H9 (cell line): ENCODE data around the gene ZMIZ1. TPM values are rescaled to one million over a fixed set of nuclear protein-coding genes. Genes with fewer than 3 reads are reported as not detected.

Experiments
- DNase-seq: peaks from one replicate; pipeline ENCODE4 v3.0.0-alpha.2; 2017
- H2AFZ ChIP-seq: one replicate; pipeline ENCODE4 v1.6.1; 2013; ENCODE audit warnings: mild to moderate bottlenecking, low read length, control low read depth, moderate library complexity
- H2AK5ac ChIP-seq: 2 replicates; pipeline ENCODE4 v1.6.1; 2013; ENCODE audit warnings: low read length, control low read depth, mixed read lengths; ENCODE audit not compliant: insufficient read length
- H2BK120ac ChIP-seq: one replicate; pipeline ENCODE4 v1.6.1; 2013; ENCODE audit warnings: low read depth, mild to moderate bottlenecking, low read length, control low read depth, inconsistent platforms; ENCODE audit not compliant: poor library complexity, severe bottlenecking
- H2BK12ac ChIP-seq: 2 replicates; pipeline ENCODE4 v1.6.1; 2013; ENCODE audit warnings: low read length, control low read depth, mixed read lengths, low read depth; ENCODE audit not compliant: insufficient read length
- H2BK15ac ChIP-seq: 2 replicates; pipeline ENCODE4 v1.6.1; 2013; ENCODE audit warnings: low read depth, low read length, control low read depth
- H2BK20ac ChIP-seq: one replicate; pipeline ENCODE4 v1.6.1; 2013; ENCODE audit warnings: low read depth, mild to moderate bottlenecking, low read length, control low read depth, inconsistent platforms; ENCODE audit not compliant: poor library complexity, severe bottlenecking
- H2BK5ac ChIP-seq: 2 replicates; pipeline ENCODE4 v1.6.1; 2013; ENCODE audit warnings: low read length, control low read depth, mixed read lengths; ENCODE audit not compliant: insufficient read length
- H3K14ac ChIP-seq: 2 replicates; pipeline ENCODE4 v1.6.1; 2013; ENCODE audit warnings: low read length, control low read depth; ENCODE audit not compliant: insufficient read depth
- H3K18ac ChIP-seq: 2 replicates; pipeline ENCODE4 v1.6.1; 2013; ENCODE audit warnings: low read depth, mild to moderate bottlenecking, mixed read lengths, low read length, control low read depth; ENCODE audit not compliant: insufficient read length
- H3K23ac ChIP-seq: 2 replicates; pipeline ENCODE4 v1.6.1; 2013; ENCODE audit warnings: low read length, control low read depth, mixed read lengths, low read depth; ENCODE audit not compliant: insufficient read length
- H3K23me2 ChIP-seq: 2 replicates; pipeline ENCODE4 v1.6.1; 2013; ENCODE audit warnings: low read depth, mild to moderate bottlenecking, mixed read lengths, low read length, control low read depth; ENCODE audit not compliant: insufficient read length, poor library complexity, severe bottlenecking
- H3K27ac ChIP-seq: 2 replicates; pipeline ENCODE4 v1.5.1; 2013; ENCODE audit warnings: low read length, control low read depth, mixed read lengths, low read depth; ENCODE audit not compliant: insufficient read length
- H3K27me3 ChIP-seq: 2 replicates; pipeline ENCODE4 v1.6.1; 2013; ENCODE audit warnings: low read length, control low read depth, inconsistent platforms; ENCODE audit not compliant: insufficient read depth
- H3K4ac ChIP-seq: 2 replicates; pipeline ENCODE4 v1.6.1; 2013; ENCODE audit warnings: low read depth, mild to moderate bottlenecking, control low read depth, inconsistent platforms, low read length, moderate library complexity
- H3K4me1 ChIP-seq: 2 replicates; pipeline ENCODE4 v1.6.1; 2013; ENCODE audit warnings: low read length, control low read depth, inconsistent platforms; ENCODE audit not compliant: insufficient read depth
- H3K4me2 ChIP-seq: 2 replicates; pipeline ENCODE4 v1.6.1; 2013; ENCODE audit warnings: low read length, control low read depth, mixed read lengths; ENCODE audit not compliant: insufficient read length, insufficient read depth
- H3K56ac ChIP-seq: 2 replicates; pipeline ENCODE4 v1.6.1; 2013; ENCODE audit warnings: low read depth, mild to moderate bottlenecking, mixed read lengths, low read length, control low read depth; ENCODE audit not compliant: insufficient read length
- H3K79me1 ChIP-seq: 2 replicates; pipeline ENCODE4 v1.6.1; 2013; ENCODE audit warnings: low read depth, mild to moderate bottlenecking, moderate library complexity, low read length, control low read depth, inconsistent platforms; ENCODE audit not compliant: insufficient read depth, poor library complexity, severe bottlenecking
- H3K79me2 ChIP-seq: 2 replicates; pipeline ENCODE4 v1.6.1; 2013; ENCODE audit warnings: low read length, control low read depth, inconsistent platforms; ENCODE audit not compliant: insufficient read depth
- H3K9ac ChIP-seq: 2 replicates; pipeline ENCODE4 v1.6.1; 2013; ENCODE audit warnings: low read length, control low read depth, mixed read lengths; ENCODE audit not compliant: insufficient read length; ENCODE audit errors: extremely low read depth
- H3K9me3 ChIP-seq: one replicate; pipeline ENCODE4 v1.6.1; 2013; ENCODE audit warnings: low read depth, low read length, inconsistent platforms; ENCODE audit not compliant: control insufficient read depth
- H3T11ph ChIP-seq: one replicate; pipeline ENCODE4 v1.6.1; 2013; ENCODE audit warnings: mild to moderate bottlenecking, low read length, control low read depth, inconsistent platforms
- H4K20me1 ChIP-seq: one replicate; pipeline ENCODE4 v1.6.1; 2013; ENCODE audit not compliant: control insufficient read depth, insufficient read length, insufficient read depth
- H4K5ac ChIP-seq: 2 replicates; pipeline ENCODE4 v1.6.1; 2013; ENCODE audit warnings: low read depth, mild to moderate bottlenecking, mixed read lengths, low read length, control low read depth; ENCODE audit not compliant: insufficient read length
- H4K8ac ChIP-seq: replicated peaks from 2 replicates; pipeline ENCODE4 v1.6.1; 2013; ENCODE audit warnings: low read length, control low read depth, mixed read lengths, low read depth; ENCODE audit not compliant: insufficient read length
- H4K91ac ChIP-seq: 2 replicates; pipeline ENCODE4 v1.6.1; 2013; ENCODE audit warnings: low read depth, mild to moderate bottlenecking, moderate library complexity, mixed read lengths, low read length, control low read depth; ENCODE audit not compliant: insufficient read length
- H3K27ac Mint-ChIP-seq, 3 experiments: 2 replicates in 2 of 3; 3 replicates in 1 of 3; pipeline ENCODE4 v1.8.0; 2020 to 2021; ENCODE audit warnings: mixed read lengths in 3 of 3, mild to moderate bottlenecking in 1 of 3, moderate library complexity in 1 of 3
- H3K27me3 Mint-ChIP-seq: 2 replicates; pipeline ENCODE4 v1.8.0; 2021; ENCODE audit warnings: low read depth, mild to moderate bottlenecking, moderate library complexity, mixed read lengths
- H3K36me3 Mint-ChIP-seq, 3 experiments: 2 replicates in 2 of 3; 3 replicates in 1 of 3; pipeline ENCODE4 v1.8.0; 2020 to 2021; ENCODE audit warnings: low read depth in 3 of 3, mixed read lengths in 3 of 3; ENCODE audit not compliant: insufficient read depth in 1 of 3
- H3K4me1 Mint-ChIP-seq, 2 experiments: 2 replicates each; pipeline ENCODE4 v1.8.0; 2020; ENCODE audit warnings: mixed read lengths in 2 of 2
- H3K4me3 Mint-ChIP-seq, 2 experiments: 2 replicates in 1 of 2; 3 replicates in 1 of 2; pipeline ENCODE4 v1.8.0; 2020 to 2021; ENCODE audit warnings: mild to moderate bottlenecking in 2 of 2, mixed read lengths in 2 of 2, moderate library complexity in 1 of 2
- H3K9me3 Mint-ChIP-seq, 2 experiments: 2 replicates in 1 of 2; 3 replicates in 1 of 2; pipeline ENCODE4 v1.8.0; 2020; ENCODE audit warnings: mild to moderate bottlenecking in 2 of 2, mixed read lengths in 2 of 2, moderate library complexity in 1 of 2
- WGBS: extraction: QIAGEN DNeasy Blood & Tissue Kit; methylation state at CpG from one replicate; pipeline ENCODE4 v1.1.7; 2013; ENCODE audit warnings: missing lambda C conversion rate, low lambda C conversion rate, mixed read lengths; ENCODE audit not compliant: insufficient read length; ENCODE audit errors: extremely low coverage; 5-methylcytosine and 5-hydroxymethylcytosine counted together
- total RNA-seq: library from RNA; stranded (reverse); gene quantifications from 2 replicates; pipeline ENCODE4 v1.2.1, GENCODE V29; 2021
- TF ChIP-seq, protein P1 (sequence below): fragments of 200-600 bp; sonication (generic); conservative IDR thresholded peaks from 3 replicates; pipeline ENCODE4 v1.8.0; 2021; ENCODE audit warnings: antibody characterized with exemption, mild to moderate bottlenecking

Gene ZMIZ1
- total RNA-seq, 1 experiment from 2014 or later: 36.9 TPM

GRCh38 chr10:79072994-79073645 is 4.4 kb downstream of the ZMIZ1 start:
- Histone ChIP-seq H2BK5ac (no peak overlapping the region), H4K5ac (no peak overlapping the region), H3K14ac (peak overlapping the region; percentile 30; the same call in 1 of the 2 replicates), H2BK120ac (no peak overlapping the region), H2BK12ac (no peak overlapping the region), H3K27ac (no peak overlapping the region), H3T11ph (no peak overlapping the region), H3K79me2 (peaks cover 46% of the 10 kb centered on the region), H3K18ac (no peak overlapping the region), H3K4ac (no peak overlapping the region), H3K9me3 (no peaks in the 10 kb centered on the region), H4K91ac (no peak overlapping the region), H2BK15ac (no peak overlapping the region), H3K4me2 (no peak overlapping the region), H2BK20ac (no peak overlapping the region), H3K9ac (no peak overlapping the region), H3K4me1 (peaks cover 13% of the 10 kb centered on the region; the same call in 1 of the 2 replicates), H2AK5ac (no peak overlapping the region), H3K56ac (no peak overlapping the region), H4K20me1 (peaks cover 2% of the 10 kb centered on the region), H2AFZ (no peak overlapping the region), H4K8ac (no peak overlapping the region), H3K23me2 (peaks cover 19% of the 10 kb centered on the region), H3K27me3 (no peaks in the 10 kb centered on the region), H3K23ac (no peak overlapping the region), H3K79me1 (peaks cover 11% of the 10 kb centered on the region)
- H3K36me3 Mint-ChIP-seq: peaks cover 0 to 8% (median 2%) of the 10 kb centered on the region in 3 experiments; a peak in 3 of 7 replicates
- TF ChIP-seq, protein P1, sequence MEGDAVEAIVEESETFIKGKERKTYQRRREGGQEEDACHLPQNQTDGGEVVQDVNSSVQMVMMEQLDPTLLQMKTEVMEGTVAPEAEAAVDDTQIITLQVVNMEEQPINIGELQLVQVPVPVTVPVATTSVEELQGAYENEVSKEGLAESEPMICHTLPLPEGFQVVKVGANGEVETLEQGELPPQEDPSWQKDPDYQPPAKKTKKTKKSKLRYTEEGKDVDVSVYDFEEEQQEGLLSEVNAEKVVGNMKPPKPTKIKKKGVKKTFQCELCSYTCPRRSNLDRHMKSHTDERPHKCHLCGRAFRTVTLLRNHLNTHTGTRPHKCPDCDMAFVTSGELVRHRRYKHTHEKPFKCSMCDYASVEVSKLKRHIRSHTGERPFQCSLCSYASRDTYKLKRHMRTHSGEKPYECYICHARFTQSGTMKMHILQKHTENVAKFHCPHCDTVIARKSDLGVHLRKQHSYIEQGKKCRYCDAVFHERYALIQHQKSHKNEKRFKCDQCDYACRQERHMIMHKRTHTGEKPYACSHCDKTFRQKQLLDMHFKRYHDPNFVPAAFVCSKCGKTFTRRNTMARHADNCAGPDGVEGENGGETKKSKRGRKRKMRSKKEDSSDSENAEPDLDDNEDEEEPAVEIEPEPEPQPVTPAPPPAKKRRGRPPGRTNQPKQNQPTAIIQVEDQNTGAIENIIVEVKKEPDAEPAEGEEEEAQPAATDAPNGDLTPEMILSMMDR: no peak
- no CpG with 5 or more reads among the region's 4 CpGs for WGBS
- no peak for DNase-seq
- H3K4me3 Mint-ChIP-seq: 0 out of 5 replicates have a peak overlapping the region, but pooled peaks of 1 of the 2 experiments have one; percentile 97
- H3K4me1 Mint-ChIP-seq: peaks cover 46 to 63% of the 10 kb centered on the region in 2 experiments
- H3K27me3 Mint-ChIP-seq: peaks cover 5% of the 10 kb centered on the region
- no peaks in the 10 kb centered on the region for H3K9me3 Mint-ChIP-seq
- peak overlapping the region in 1 of 3 experiments; percentile 82; a peak in 1 of 7 replicates for H3K27ac Mint-ChIP-seq
